Caco-2 (cell line): ENCODE measurements around the gene MCTP2. TPM values are rescaled to one million over a fixed set of nuclear protein-coding genes. Genes with fewer than 3 reads are reported as not detected.

Source experiments
- BruUV-seq: library from RNA; stranded (reverse); fragments of 400-500 nt; replicated peaks from 2 replicates; lab custom pipeline; 2021; lab: Mats Ljungman, UMichigan
- CTCF ChIA-PET: fragments of 300-600 bp; sonication (Branson Sonifier 250); formaldehyde crosslinking; loops from one replicate; lab custom pipeline; 2022; ENCODE audit warnings: antibody characterized with exemption; lab: Charles Lee
- POLR2A ChIA-PET: fragments of 300-600 bp; sonication (Branson Sonifier 250); formaldehyde crosslinking; loops from one replicate; lab custom pipeline; 2022; ENCODE audit warnings: antibody characterized with exemption; lab: Charles Lee
- DNase-seq, 2 experiments: peaks; one replicate each; pipeline versions ENCODE4 v3.0.0 to v3.0.0-alpha.2; 2020 to 2022
- H3K27me3 ChIP-seq: replicated peaks from 2 replicates; pipeline ENCODE4 v1.6.0; 2011; ENCODE audit warnings: low read length; ENCODE audit not compliant: control insufficient read depth, insufficient read depth
- H3K36me3 ChIP-seq: 2 replicates; pipeline ENCODE4 v1.5.1; 2011; ENCODE audit warnings: low read length; ENCODE audit not compliant: control insufficient read depth, insufficient read depth
- H3K4me1 ChIP-seq: fragments of 250-450 bp; sonication (Bioruptor Pico); 2 replicates; pipeline ENCODE4 v1.5.1; 2020; ENCODE audit warnings: mild to moderate bottlenecking
- H3K4me3 ChIP-seq: 2 replicates; pipeline ENCODE4 v1.5.1; 2011; ENCODE audit warnings: low read depth, mild to moderate bottlenecking, control low read depth, low read length
- H3K9me3 ChIP-seq: fragments of 250-450 bp; sonication (Bioruptor Pico); 2 replicates; pipeline ENCODE4 v1.5.1; 2020; ENCODE audit warnings: mild to moderate bottlenecking, moderate library complexity
- H3K27ac Mint-ChIP-seq: one replicate; pipeline ENCODE4 v1.8.0; 2022; ENCODE audit warnings: mixed read lengths; ENCODE audit not compliant: unreplicated experiment
- H3K27me3 Mint-ChIP-seq: one replicate; pipeline ENCODE4 v1.8.0; 2022; ENCODE audit warnings: mixed read lengths; ENCODE audit not compliant: insufficient read depth, unreplicated experiment
- H3K36me3 Mint-ChIP-seq: one replicate; pipeline ENCODE4 v1.8.0; 2022; ENCODE audit warnings: mild to moderate bottlenecking, mixed read lengths; ENCODE audit not compliant: insufficient read depth, unreplicated experiment
- H3K4me1 Mint-ChIP-seq: one replicate; pipeline ENCODE4 v1.8.0; 2022; ENCODE audit warnings: low read depth, mixed read lengths; ENCODE audit not compliant: unreplicated experiment
- H3K4me3 Mint-ChIP-seq: one replicate; pipeline ENCODE4 v1.8.0; 2022; ENCODE audit warnings: mild to moderate bottlenecking, moderate library complexity, mixed read lengths; ENCODE audit not compliant: unreplicated experiment
- H3K9me3 Mint-ChIP-seq: one replicate; pipeline ENCODE4 v1.8.0; 2022; ENCODE audit warnings: mixed read lengths; ENCODE audit not compliant: unreplicated experiment
- CTCF ChIP-seq, 2 experiments: fragments of 200-600 bp in 1 of 2; IDR thresholded peaks; 1 replicate in 1 of 2; 2 replicates in 1 of 2; pipeline versions ENCODE4 v1.5.1 to v1.8.0; 2011 to 2022; ENCODE audit warnings: antibody characterized with exemption in 1 of 2, control low read depth in 1 of 2, inconsistent platforms in 1 of 2, low read depth in 1 of 2, low read length in 1 of 2, mild to moderate bottlenecking in 1 of 2, moderate library complexity in 1 of 2; ENCODE audit not compliant: insufficient read depth in 1 of 2, severe bottlenecking in 1 of 2, unreplicated experiment in 1 of 2
- intact Hi-C: fragments of 100-400 bp; cut with micrococcal nuclease; formaldehyde crosslinking; loops from one replicate; pipeline ENCODE4 v1.10.0; 2022; ENCODE audit not compliant: unreplicated experiment
- total RNA-seq: library from RNA; stranded (reverse); gene quantifications from 2 replicates; pipeline ENCODE4 v1.2.3, GENCODE V29; 2022

MCTP2 gene
- total RNA-seq, 1 experiment from 2014 or later, result 9.9 TPM

DNA sequence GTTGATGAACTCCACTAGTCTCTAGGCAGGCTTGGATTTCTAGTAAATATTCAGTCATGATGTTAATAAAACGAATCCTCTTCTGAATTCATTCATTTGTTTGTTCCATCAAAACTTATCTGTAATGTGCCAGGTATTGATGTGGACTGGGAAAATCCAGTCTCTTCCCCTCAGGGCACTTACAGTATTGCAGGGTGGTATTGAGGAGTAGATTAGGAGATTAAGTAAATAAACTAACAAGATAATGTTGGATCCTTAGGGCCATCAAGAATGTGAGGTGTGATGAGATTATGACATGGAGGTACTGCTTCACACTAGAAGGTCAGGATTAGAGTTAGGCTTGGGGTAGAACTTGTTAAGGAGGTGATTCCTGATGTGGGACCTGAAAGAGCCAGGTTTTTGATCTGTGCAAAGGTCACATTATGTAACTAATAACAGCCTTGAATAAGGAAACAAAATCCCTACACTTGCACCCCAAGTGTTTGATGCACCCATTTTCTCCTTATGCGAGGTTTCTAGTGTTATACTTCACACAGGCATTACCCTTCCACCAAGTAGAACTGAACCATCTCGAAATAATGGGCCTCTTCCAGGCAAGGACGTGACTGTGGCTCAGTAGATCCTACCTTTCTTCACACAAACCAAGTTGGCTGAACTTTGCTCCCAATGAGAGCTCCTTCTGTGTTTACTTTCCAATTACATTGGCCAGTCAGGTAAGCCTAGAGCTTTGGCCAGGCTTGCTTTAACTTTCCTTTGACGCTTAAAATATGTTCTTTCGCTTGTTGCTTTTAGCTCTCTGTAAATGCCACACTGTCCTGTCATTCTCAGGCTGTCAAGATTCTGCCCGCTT, 16.7 kb downstream of the MCTP2 start:
- Mint-ChIP-seq H3K4me3 (peak overlapping the region; percentile 28), H3K27ac (peak overlapping the region; percentile 55), H3K4me1 (peaks cover 32% of the 10 kb centered on the region), H3K36me3 (no peaks in the 10 kb centered on the region), H3K9me3 (no peaks in the 10 kb centered on the region), H3K27me3 (no peaks in the 10 kb centered on the region)
- H3K36me3 ChIP-seq, result no peaks in the 10 kb centered on the region
- CTCF ChIA-PET, result interaction anchor here (1.1 to 1.7 kb wide), 3 partner anchors 17 to 84 kb away, joined by 3 to 6 read pairs (median 4); partner anchors contain the start of gene MCTP2
- peaks cover 35% of the 10 kb centered on the region for H3K4me1 ChIP-seq
- POLR2A ChIA-PET, result no interaction called here
- peak overlapping the region; percentile 26 for H3K4me3 ChIP-seq
- no peaks in the 10 kb centered on the region for H3K27me3 ChIP-seq
- peak; percentile 60 to 63 for DNase-seq
- intact Hi-C loops, result loop anchor here (1.0 to 2.0 kb wide), 2 partner anchors 17 to 77 kb away; partner anchors contain the start of gene MCTP2
- TF ChIP-seq CTCF (IDR thresholded peaks at IDR 0.05; ENCODE audit: insufficient read depth in 1 of 2, low read depth in 1 of 2, low read length in 1 of 2, severe bottlenecking in 1 of 2, unreplicated experiment in 1 of 2), result no peak
- BruUV-seq, result no TSS peak
- no peaks in the 10 kb centered on the region for H3K9me3 ChIP-seq

- no peak for TF ChIP-seq CTCF (IDR thresholded peaks at IDR 0.05; ENCODE audit: insufficient read depth in 1 of 2, low read depth in 1 of 2, low read length in 1 of 2, severe bottlenecking in 1 of 2, unreplicated experiment in 1 of 2)
- ChIA-PET CTCF (no interaction called here), POLR2A (no interaction called here)
- no peak for DNase-seq
- H3K27me3 Mint-ChIP-seq, result no peaks in the 10 kb centered on the region
- Histone ChIP-seq H3K27me3 (no peaks in the 10 kb centered on the region), H3K9me3 (no peaks in the 10 kb centered on the region), H3K4me1 (peaks cover 39% of the 10 kb centered on the region), H3K36me3 (no peaks in the 10 kb centered on the region), H3K4me3 (no peak overlapping the region)
- H3K4me3 Mint-ChIP-seq, result no peak overlapping the region
- no TSS peak for BruUV-seq
- H3K27ac Mint-ChIP-seq, result no peak overlapping the region
- H3K9me3 Mint-ChIP-seq, result no peaks in the 10 kb centered on the region
- no peaks in the 10 kb centered on the region for H3K36me3 Mint-ChIP-seq
- intact Hi-C loops, result no loop called here
- peaks cover 42% of the 10 kb centered on the region for H3K4me1 Mint-ChIP-seq
These were observed 19.4 kb downstream of the MCTP2 start for GRCh38 chr15:94250801-94251200.

GRCh38 chr15:94252223-94252766, 20.9 kb downstream of the MCTP2 start:
- ChIA-PET CTCF (no interaction called here), POLR2A (no interaction called here)
- Histone ChIP-seq H3K4me1 (peaks cover 35% of the 10 kb centered on the region), H3K36me3 (no peaks in the 10 kb centered on the region), H3K9me3 (no peaks in the 10 kb centered on the region), H3K27me3 (no peaks in the 10 kb centered on the region), H3K4me3 (no peak overlapping the region)
- Mint-ChIP-seq H3K27me3 (no peaks in the 10 kb centered on the region), H3K36me3 (no peaks in the 10 kb centered on the region), H3K4me1 (peaks cover 33% of the 10 kb centered on the region), H3K9me3 (no peaks in the 10 kb centered on the region), H3K4me3 (no peak overlapping the region), H3K27ac (no peak overlapping the region)
- intact Hi-C loops, result no loop called here
- TF ChIP-seq CTCF (IDR thresholded peaks at IDR 0.05; ENCODE audit: insufficient read depth in 1 of 2, low read depth in 1 of 2, low read length in 1 of 2, severe bottlenecking in 1 of 2, unreplicated experiment in 1 of 2), result no peak
- no peak for DNase-seq
- no TSS peak for BruUV-seq
